Measurements from ENCODE around the gene LHPP.

GRCh38 chr10:124614003-124614659 is 152.5 kb downstream of the LHPP start:
- TF ChIP-seq POLR2A (IDR thresholded peaks at IDR 0.05) (no peak), CTCF (IDR thresholded peaks at IDR 0.05) (no peak), POLR2AphosphoS5 (IDR thresholded peaks at IDR 0.05) (no peak)
